Motor neuron (in vitro differentiated cells): ENCODE measurements around the gene TPRA1. TPM values are rescaled to one million over a fixed set of nuclear protein-coding genes. Genes with fewer than 3 reads are reported as not detected.
A peak's percentile ranks its signal among the peaks of the same experiment; 100 is the strongest.

Source experiments
- ATAC-seq, 8 experiments: fragments of 200-7000 bp; cut with Tn5 transposase; replicated peaks in 6 of 8; 2 replicates each; pipeline ENCODE4 v1.8.0; 2021; ENCODE audit warnings: mild to moderate bottlenecking in 8 of 8, moderate library complexity in 8 of 8
- H3K27ac ChIP-seq, 2 donors: fragments of 250-450 bp; sonication (Bioruptor Pico); 2 replicates each; pipeline ENCODE4 v1.9.0; 2021; ENCODE audit warnings: antibody characterized with exemption in 2 of 2, mild to moderate bottlenecking in 2 of 2, moderate library complexity in 1 of 2
- H3K4me1 ChIP-seq, 2 donors: fragments of 250-450 bp; sonication (Bioruptor Pico); replicated peaks in 1 of 2; 2 replicates each; pipeline ENCODE4 v1.6.1; 2021; ENCODE audit warnings: antibody characterized with exemption in 2 of 2, mild to moderate bottlenecking in 2 of 2, moderate library complexity in 1 of 2
- H3K4me3 ChIP-seq, 5 donors: fragments of 250-450 bp; sonication (Bioruptor Pico); 2 replicates each; pipeline ENCODE4 v1.9.0; 2021; ENCODE audit warnings: antibody characterized with exemption in 5 of 5, mild to moderate bottlenecking in 5 of 5, moderate library complexity in 4 of 5
- WGBS, 10 experiments: fragments of 450-650 bp; shearing (Covaris generic); methylation state at CpG; one replicate each; pipeline ENCODE4 v1.0.0; 2022; 5-methylcytosine and 5-hydroxymethylcytosine counted together
- in situ Hi-C, 9 experiments: fragments of 400-800 bp; cut with MboI; loops; one replicate each; pipeline ENCODE4 v1.15.0; 2021; ENCODE audit warnings: low sequenced_read_pairs in 9 of 9, low pct_unique_long_range_greater_than_20kb in 2 of 9; ENCODE audit not compliant: unreplicated experiment in 9 of 9
- total RNA-seq, 8 experiments: library from RNA; unstranded; fragments of 300-600 nt; gene quantifications; 2 replicates each; pipeline versions ENCODE4 v1.2.3 to v1.2.4, GENCODE V29; 2022

TPRA1 gene
- total RNA-seq, 8 experiments from 2014 or later, result 16.2 to 59.1 (median 25.3) TPM

- H3K4me3 ChIP-seq, result peak overlapping the region; percentile 60 to 95 (median 70)
- in situ Hi-C loops, result no loop called here
- ATAC-seq, result no peak
- peaks cover 17 to 19% of the 10 kb centered on the region in 2 donors for H3K4me1 ChIP-seq
- no peak overlapping the region for H3K27ac ChIP-seq
- 0 to 100% (median 54%) methylated on average over 1 to 3 of the region's 4 CpGs; no CpG with 5 or more reads in 4 of the 10 experiments for WGBS, 10 experiments
Observed at GRCh38 chr3:127628426-127628787, 37.9 kb upstream of the TPRA1 start.

- ATAC-seq, result no peak
- 0 to 100% (median 50%) methylated on average over 1 to 2 of the region's 2 CpGs for WGBS, 10 experiments
- Histone ChIP-seq H3K27ac (no peak overlapping the region), H3K4me3 (no peak overlapping the region), H3K4me1 (peaks cover 9 to 14% of the 10 kb centered on the region in 2 donors)
- in situ Hi-C loops, result no loop called here
Observed at GRCh38 chr3:127625821-127626220, 35.3 kb upstream of the TPRA1 start.

- peaks cover 0 to 3% of the 10 kb centered on the region in 2 donors for H3K4me1 ChIP-seq
- H3K4me3 ChIP-seq, result no peak overlapping the region
- H3K27ac ChIP-seq, result no peak overlapping the region
- WGBS, 10 experiments, result 83 to 100% (median 94%) methylated on average over 1 to 4 of the region's 5 CpGs; no CpG with 5 or more reads in 3 of the 10 experiments
- ATAC-seq, result no peak
- in situ Hi-C loops, result no loop called here
Observed at GRCh38 chr3:127624063-127624462, 33.5 kb upstream of the TPRA1 start.

GRCh38 chr3:127622772-127623576 lies 32.4 kb upstream of the TPRA1 start:
- H3K4me3 ChIP-seq, result no peak overlapping the region
- in situ Hi-C loops, result no loop called here
- H3K4me1 ChIP-seq, result no peaks in the 10 kb centered on the region
- H3K27ac ChIP-seq, result no peak overlapping the region
- no peak for ATAC-seq
- WGBS, 10 experiments, result 70 to 100% (median 91%) methylated on average over 1 to 6 of the region's 8 CpGs; no CpG with 5 or more reads in 4 of the 10 experiments

GRCh38 chr3:127622031-127622430 lies 31.5 kb upstream of the TPRA1 start:
- no peak overlapping the region for H3K27ac ChIP-seq
- in situ Hi-C loops, result no loop called here
- ATAC-seq, result no peak
- H3K4me1 ChIP-seq, result no peaks in the 10 kb centered on the region
- H3K4me3 ChIP-seq, result no peak overlapping the region
- 80 to 100% (median 91%) methylated on average over 1 to 9 of the region's 11 CpGs; no CpG with 5 or more reads in 2 of the 10 experiments for WGBS, 10 experiments

- Histone ChIP-seq H3K4me3 (no peak overlapping the region), H3K4me1 (no peaks in the 10 kb centered on the region), H3K27ac (no peak overlapping the region)
- 96 to 100% (median 99%) methylated on average over 1 to 19 of the region's 32 CpGs; no CpG with 5 or more reads in 4 of the 10 experiments for WGBS, 10 experiments
- ATAC-seq, result no peak
- in situ Hi-C loops, result no loop called here
Observed at GRCh38 chr3:127620637-127621375, 30.3 kb upstream of the TPRA1 start.

GRCh38 chr3:127618891-127619290 lies 28.4 kb upstream of the TPRA1 start:
- WGBS, 10 experiments, result 97 to 100% methylated on average over 1 to 5 of the region's 11 CpGs; no CpG with 5 or more reads in 8 of the 10 experiments
- no peak overlapping the region for H3K27ac ChIP-seq
- H3K4me3 ChIP-seq, result no peak overlapping the region
- ATAC-seq, result no peak
- H3K4me1 ChIP-seq, result no peaks in the 10 kb centered on the region
- in situ Hi-C loops, result no loop called here

- 87 to 100% (median 97%) methylated on average over 1 to 8 of the region's 26 CpGs; no CpG with 5 or more reads in 4 of the 10 experiments for whole genome bisulfite sequencing, 10 experiments
- in situ Hi-C loops, result no loop called here
- H3K4me1 ChIP-seq, result no peaks in the 10 kb centered on the region
- H3K4me3 ChIP-seq, result no peak overlapping the region
- no peak overlapping the region for H3K27ac ChIP-seq
- ATAC-seq, result no peak
Observed at GRCh38 chr3:127616836-127617605, 26.5 kb upstream of the TPRA1 start.

- Histone ChIP-seq H3K27ac (no peak overlapping the region), H3K4me1 (no peaks in the 10 kb centered on the region), H3K4me3 (no peak overlapping the region)
- WGBS, 10 experiments, result 40 to 100% (median 90%) methylated on average over 1 to 3 of the region's 6 CpGs; no CpG with 5 or more reads in 1 of the 10 experiments
- no peak for ATAC-seq
- in situ Hi-C loops, result no loop called here
Observed at GRCh38 chr3:127615631-127616305, 25.2 kb upstream of the TPRA1 start.

GRCh38 chr3:127614928-127615589 lies 24.5 kb upstream of the TPRA1 start:
- Histone ChIP-seq H3K27ac (no peak overlapping the region), H3K4me1 (no peaks in the 10 kb centered on the region), H3K4me3 (no peak overlapping the region)
- ATAC-seq, result peak in 2 of 8 experiments; percentile 45 to 53
- in situ Hi-C loops, result no loop called here
- WGBS, 10 experiments, result 14 to 94% (median 80%) methylated on average over 1 to 3 of the region's 4 CpGs; no CpG with 5 or more reads in 3 of the 10 experiments

- H3K4me3 ChIP-seq, result no peak overlapping the region
- no peaks in the 10 kb centered on the region for H3K4me1 ChIP-seq
- no peak overlapping the region for H3K27ac ChIP-seq
- in situ Hi-C loops, result no loop called here
- no peak for ATAC-seq
Observed at GRCh38 chr3:127613406-127613805, 22.9 kb upstream of the TPRA1 start.

- Histone ChIP-seq H3K4me1 (no peaks in the 10 kb centered on the region), H3K27ac (no peak overlapping the region), H3K4me3 (no peak overlapping the region)
- in situ Hi-C loops, result no loop called here
- WGBS, 10 experiments, result 20 to 100% (median 95%) methylated on average over 1 to 5 of the region's 6 CpGs; no CpG with 5 or more reads in 3 of the 10 experiments
- ATAC-seq, result no peak
Observed at GRCh38 chr3:127612966-127613365, 22.4 kb upstream of the TPRA1 start.
